NCI-H1436 (cell line): ENCODE data around the gene FYB2.

Experiments used
- DNase-seq: peaks from one replicate; lab custom pipeline; 2025; lab: John Stamatoyannopoulos, UW

Gene FYB2

DNA sequence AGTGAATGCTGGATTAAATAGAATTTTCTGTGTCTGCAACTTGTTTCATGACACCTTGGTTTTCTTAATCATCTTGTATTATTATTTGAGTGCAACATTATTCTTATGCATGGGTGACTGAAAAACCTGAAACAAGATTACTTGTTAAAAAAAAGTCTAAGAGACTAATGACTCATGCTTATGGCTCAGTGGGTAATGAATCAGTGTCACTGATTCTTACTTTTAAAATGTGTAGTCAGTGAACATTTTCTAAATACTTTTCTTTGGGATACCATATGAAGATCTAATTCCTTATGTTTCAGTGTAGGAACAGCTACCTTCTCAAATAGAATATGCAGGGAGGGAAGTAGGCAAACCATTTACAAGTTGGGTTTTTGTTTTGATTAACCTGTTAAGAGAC is 108.6 kb downstream of the FYB2 start:
- no peak for DNase-seq

DNA sequence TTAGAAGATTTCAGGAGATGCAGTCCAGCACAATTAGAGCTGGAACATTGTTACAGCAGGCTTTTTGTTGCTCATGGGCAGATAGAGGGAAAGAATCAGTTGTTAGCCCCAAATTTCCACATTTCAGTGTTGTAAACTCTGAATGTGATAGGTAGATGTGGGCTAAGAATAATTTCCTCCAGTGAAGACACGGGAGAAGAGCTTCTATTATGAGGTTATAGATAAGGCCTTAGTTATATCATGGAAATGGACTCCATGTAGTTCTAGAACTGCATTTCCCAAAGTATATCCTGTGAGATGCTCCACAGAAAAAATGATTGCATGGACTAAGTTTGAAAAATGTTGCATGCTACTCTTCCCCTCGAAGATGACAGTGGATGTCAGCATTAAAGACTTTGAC is 109.2 kb downstream of the FYB2 start:
- DNase-seq, result no peak

DNA sequence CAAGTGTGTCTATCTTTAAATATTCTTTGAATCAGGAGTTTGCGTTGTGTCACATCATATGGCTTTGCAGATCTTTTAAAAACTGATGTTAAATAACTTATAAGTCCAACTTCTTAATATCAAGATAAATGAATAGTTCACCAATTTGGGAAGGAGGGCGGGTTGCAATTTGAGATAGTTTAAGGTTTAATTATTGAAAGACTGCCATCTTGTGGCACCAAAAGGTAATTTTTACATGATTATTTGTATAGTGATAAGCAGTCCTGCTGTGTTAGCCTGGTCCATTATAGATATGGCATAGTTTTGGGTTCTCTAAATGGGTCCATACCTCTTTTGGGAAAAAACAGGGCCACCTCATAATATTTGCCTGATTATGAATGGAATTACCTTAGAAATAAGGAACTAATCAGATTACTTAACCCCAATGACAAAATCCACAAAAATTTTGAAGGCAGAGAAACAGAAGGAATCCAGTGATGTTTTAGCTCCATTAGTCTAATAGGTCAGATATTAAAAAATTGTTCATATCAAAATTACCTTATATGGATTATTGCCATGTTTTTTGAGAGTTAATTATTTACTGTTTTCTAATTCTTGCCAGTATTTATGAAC is 109.8 kb downstream of the FYB2 start:
- DNase-seq, result peak; percentile 52

DNA sequence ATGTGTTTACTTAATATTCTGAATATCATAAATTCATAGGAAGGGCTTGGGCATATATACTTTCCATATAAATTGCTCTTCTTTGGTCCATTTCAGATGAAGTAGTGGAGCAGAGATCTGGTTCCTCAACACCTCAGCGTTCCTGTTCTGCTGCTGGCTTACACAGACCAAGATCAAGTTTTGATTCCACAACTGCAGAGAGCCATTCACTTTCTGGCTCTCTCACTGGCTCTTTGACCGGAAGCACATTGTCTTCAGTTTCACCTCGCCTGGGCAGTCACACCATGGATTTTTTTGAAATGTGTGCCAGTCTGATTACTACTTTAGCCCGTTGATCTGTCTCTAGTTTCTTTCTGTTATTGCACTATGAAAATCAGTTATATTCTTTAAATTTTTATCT is 111.8 kb downstream of the FYB2 start:
- DNase-seq, result no peak

DNA sequence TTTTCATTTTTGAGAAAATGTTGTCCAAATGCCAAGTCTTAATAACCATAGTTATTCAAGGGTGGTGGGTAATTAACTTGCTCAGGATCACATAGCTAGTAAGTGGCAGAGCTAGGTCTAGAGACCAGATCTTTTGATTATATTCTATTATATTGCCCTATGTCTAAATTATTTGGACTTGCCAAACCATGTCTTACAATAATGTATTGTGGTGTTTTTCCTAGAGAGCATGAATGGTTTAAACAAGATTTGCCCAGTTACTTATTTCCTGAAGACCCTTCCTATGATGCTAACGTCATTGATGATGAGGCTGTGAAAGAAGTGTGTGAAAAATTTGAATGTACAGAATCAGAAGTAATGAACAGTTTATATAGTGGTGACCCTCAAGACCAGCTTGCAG is 115.5 kb downstream of the FYB2 start:
- no peak for DNase-seq

DNA sequence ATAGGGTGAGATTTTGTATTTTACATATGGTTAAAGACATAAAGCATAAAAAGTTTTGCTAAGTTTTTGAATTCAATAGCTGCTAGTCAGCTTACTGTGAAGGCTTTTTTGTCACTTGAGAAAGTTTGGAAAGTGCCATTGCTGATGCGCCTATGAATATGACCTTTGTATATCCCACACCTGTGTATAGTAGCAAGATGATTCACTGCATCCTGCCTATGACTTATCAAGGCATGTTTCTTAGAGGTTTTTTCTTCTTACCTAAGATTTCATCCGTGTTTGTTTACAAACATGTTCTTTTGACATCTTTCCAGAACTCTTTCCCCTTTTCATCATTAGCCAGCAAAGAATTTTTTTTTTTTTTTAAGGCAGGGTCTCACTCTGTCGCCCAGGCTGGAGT is 122.5 kb downstream of the FYB2 start:
- DNase-seq, result no peak

DNA sequence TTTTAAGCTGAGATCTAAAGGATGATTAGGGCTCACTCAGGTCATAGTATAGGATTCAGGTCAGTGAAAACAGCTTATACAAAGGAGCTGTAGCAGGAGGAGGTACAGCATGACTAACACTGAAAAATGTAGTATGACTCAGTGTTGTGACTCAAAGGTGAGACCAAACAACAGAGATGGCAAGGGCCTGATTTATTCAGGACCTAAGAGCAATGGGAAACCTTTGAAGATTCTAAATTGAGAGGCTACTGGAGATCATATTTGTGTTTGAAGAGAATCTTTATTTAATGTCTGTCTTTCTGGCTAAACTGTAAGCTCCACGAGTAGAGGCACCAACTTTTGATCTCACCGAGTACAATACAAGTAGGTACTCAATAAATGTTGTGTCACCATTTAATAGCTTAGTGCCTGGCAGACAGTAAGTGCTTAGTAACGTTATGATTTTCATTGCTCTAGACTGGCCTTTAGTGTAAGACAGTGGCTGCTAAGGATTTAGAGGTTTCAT is 130.6 kb downstream of the FYB2 start:
- DNase-seq, result no peak

DNA sequence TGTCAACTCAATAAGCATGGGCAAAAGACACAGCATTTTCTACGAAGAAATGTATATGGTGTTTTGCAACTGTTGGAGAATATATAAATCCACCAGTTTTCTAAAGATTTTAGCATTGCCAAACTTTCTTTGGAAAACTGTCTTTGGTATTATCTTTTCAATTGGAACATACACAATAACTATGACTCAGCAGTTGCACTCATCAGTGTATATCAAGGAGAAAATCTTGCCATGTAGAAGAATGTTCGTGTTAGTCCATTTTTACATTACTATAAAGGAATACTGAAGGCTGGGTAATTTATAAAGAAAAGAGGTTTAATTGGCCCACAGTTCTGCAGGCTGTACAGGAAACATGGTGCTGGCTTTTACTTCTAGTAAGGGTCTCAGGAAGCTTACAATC is 133.0 kb downstream of the FYB2 start:
- DNase-seq, result no peak

DNA sequence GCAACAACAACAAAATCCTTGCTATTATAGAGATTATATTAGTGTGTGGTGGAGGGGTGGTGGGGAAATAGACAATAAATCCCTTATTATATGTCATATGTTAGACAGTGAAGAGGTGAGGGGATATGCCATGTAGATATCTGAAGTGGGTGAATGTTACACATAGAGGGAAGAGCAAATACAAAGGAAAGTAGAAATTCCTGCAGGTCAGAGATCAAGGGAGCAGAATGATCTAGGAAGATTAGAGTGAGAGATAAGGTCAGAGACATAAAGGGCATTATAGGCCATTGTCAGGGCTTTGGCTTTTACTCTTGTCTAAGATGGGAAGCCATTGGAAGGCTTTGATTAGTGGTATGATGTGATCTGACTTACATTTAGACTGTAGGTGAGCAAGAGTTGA is 135.6 kb downstream of the FYB2 start:
- no peak for DNase-seq

DNA sequence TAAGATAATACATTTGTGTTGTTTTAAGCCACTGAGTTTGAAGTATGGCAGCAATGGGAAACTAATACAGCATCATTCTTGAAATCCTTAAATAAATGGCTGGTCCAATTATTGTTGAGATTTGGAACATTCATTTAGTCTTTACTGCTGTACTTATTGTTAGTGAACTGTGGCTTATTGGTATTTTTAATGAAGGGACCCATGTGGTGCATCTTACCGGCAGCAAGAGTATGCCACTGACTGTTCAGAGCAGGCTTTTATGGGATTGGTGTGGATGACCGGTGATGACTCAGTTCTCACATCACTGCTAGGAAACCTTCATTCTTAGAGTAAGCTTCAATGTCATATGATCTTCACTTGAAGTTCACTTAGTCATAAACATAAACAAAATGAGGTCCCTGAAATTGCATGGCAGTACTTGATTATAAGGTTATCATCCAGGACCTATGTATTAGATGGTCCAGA is 142.6 kb downstream of the FYB2 start:
- DNase-seq, result no peak

DNA sequence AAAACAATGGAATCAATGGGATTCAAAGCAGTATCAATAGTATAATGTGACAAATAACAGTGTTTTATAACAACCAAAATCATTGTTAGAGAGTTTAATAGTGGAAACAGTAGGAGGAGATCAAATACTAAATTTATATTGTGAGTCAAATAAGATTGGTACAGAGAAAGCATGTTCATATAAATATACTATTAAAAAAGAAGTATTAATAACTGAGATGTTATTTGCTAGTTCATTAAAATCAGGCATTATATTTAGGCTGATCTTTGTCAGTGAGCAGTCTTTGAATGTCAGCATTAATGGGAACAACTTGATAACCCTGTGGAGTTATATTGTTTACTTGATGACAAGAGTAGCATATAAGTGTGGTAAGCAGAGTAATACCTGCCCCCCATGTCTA is 143.4 kb downstream of the FYB2 start:
- DNase-seq, result no peak

DNA sequence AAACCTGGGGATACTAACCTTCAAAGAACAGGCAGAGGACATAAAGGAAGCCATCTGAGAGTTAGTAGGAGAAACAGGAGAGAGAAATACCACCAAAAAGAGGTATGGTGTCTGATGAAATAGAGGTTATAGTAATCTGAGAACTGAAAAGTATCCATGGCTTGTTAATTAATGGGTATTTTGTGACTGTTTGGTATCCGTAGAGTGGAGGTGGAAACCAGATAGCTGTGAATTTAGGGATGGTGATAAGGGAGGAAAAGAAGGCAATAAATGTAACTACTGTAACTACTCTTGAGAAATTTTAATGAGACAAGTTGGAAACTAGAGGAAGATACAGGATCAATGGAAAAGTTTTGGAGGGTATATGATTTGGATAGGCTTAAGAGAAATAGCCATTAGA is 146.6 kb downstream of the FYB2 start:
- DNase-seq, result no peak

DNA sequence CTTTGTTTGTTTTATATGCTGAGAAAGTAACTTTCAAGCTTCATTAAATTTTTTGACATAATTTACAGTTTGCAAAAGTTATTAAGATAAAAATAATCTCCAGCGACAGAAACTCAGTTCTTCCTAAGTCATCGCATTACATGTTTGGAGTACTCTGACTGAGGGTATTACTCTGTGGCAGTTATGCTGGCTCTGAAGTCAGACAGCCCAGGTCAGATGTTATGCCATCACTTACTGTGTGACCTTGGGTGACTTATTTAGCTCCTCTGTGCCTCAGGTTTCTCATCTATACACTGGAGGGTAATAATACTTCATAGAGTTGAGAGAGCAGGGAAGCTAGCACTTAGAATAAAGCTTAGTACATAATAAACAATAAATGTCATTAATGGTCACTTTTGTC is 147.7 kb downstream of the FYB2 start:
- DNase-seq, result no peak

DNA sequence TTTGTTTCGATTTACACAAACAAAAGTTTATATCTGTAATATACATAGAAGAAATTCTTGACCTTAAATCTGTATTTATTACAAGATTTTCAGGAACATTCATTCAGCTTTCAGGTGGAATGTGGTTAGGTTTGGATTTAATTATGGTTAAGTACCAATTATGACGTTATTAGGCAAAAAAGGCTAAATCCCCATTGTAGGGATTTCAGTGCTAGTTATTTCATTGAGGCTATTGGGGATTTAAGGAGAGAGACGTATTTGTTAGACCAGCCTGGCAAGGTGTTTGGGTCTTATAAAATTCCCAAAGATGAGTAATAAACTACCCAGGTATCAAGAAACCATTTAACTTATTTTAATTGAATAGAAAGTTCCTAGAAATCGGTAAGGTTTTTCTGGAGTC is 148.1 kb downstream of the FYB2 start:
- no peak for DNase-seq

DNA sequence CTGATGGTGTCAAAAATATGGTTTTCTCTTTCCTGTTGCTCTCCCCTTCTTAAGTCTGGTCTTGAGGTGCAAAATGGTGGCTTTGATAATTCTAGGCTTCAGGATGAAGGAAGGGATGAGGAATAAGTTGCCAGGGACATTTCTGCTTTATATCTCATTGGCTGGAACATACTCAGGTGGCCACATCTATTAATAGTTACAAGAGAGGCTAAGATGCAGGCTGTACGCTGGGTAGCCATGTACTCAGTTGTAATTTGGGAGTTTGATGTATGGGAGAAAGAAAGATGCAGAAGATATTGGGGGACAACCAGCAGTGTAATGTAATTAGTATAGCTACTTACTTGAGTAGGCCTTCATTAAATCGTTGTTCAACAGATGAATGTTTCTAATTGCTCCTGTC is 148.9 kb downstream of the FYB2 start:
- DNase-seq, result no peak
